GM12892 (cell line): Measurements from ENCODE around the gene LRFN2. TPM values are rescaled to one million over a fixed set of nuclear protein-coding genes. Genes with fewer than 3 reads are reported as not detected.

ENCODE experiments used
- DNase-seq: peaks from one replicate; pipeline ENCODE4 v3.0.0; 2011; ENCODE audit not compliant: insufficient read length
- FAIRE-seq: peaks from 2 replicates; lab custom pipeline; 2011; peaks lifted over from hg19 to GRCh38; lab: Jason Lieb, UNC
- POLR2A ChIP-seq: IDR thresholded peaks from 2 replicates; pipeline ENCODE4 v1.6.1; 2011; ENCODE audit warnings: low read depth, low read length, control low read depth
- POLR2AphosphoS5 ChIP-seq: IDR thresholded peaks from 2 replicates; pipeline ENCODE4 v1.6.1; 2011; ENCODE audit warnings: low read depth, low read length, control low read depth
- TAF1 ChIP-seq: IDR thresholded peaks from 2 replicates; pipeline ENCODE4 v1.6.1; 2011; ENCODE audit warnings: low read depth, mild to moderate bottlenecking, control low read depth, low read length, borderline replicate concordance
- polyA plus RNA-seq: library from polyadenylated mRNA; unstranded; fragments of >200 nt; gene quantifications from one replicate; pipeline ENCODE4 v1.2.1, GENCODE V29; 2012; ENCODE audit warnings: missing spikeins, inconsistent platforms; ENCODE audit not compliant: missing spikeins

LRFN2 gene
- not detected for polyA plus RNA-seq

GRCh38 chr6:40587240-40588069, at the start of gene LRFN2:
LRFN2 (minus strand) TSS chr6:40587364.
- FAIRE-seq, result no peak
- TF ChIP-seq POLR2AphosphoS5, result no peak
- no peak for TF ChIP-seq POLR2A
- no peak for TF ChIP-seq TAF1
- peak; percentile 71 for DNase-seq

DNA sequence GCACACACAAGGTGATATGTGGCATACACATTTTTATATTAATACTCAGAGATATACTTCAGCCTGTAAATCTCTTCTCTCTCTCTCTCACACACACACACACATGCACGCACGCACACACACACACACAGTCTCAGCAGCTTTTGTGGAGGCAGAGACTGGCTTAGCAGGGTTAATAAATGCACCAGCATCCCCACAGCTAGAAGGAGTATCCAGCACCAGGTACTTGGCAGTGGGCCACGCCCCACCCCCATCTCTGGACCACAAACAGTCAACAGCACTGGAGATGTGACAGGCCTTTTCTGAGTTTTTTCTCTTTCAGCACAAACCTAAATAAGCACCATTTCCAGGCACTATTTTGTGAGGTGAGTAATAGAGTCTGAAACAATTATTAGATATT, 47.3 kb upstream of the LRFN2 start:
- no peak for DNase-seq
- no peak for FAIRE-seq
- TF ChIP-seq TAF1 (no peak), POLR2A (no peak), POLR2AphosphoS5 (no peak)

DNA sequence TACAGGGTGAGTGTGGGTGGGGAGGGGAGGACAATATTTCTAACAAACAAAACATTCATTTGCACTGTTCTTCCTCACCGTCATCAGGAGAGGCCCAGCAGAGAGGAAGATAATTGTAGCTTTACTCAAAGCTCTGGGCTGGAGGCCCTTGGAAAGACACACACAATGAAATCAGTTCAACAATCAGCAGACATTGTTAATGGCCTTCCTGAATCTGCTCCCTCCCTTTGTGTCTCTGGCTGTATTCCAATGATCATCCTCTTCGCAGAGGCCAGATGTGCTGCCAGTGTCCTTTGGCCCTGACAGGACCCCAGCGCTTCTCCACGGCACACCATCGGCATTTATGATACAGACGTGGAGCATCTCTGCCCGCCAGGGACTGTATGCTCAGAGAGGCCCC, 44.6 kb upstream of the LRFN2 start:
- DNase-seq, result no peak
- no peak for FAIRE-seq
- TF ChIP-seq POLR2AphosphoS5 (no peak), TAF1 (no peak), POLR2A (no peak)

- DNase-seq, result no peak
- TF ChIP-seq POLR2AphosphoS5 (no peak), POLR2A (no peak), TAF1 (no peak)
- FAIRE-seq, result no peak
Measured at GRCh38 chr6:40630488-40630887, 43.3 kb upstream of the LRFN2 start.

DNA sequence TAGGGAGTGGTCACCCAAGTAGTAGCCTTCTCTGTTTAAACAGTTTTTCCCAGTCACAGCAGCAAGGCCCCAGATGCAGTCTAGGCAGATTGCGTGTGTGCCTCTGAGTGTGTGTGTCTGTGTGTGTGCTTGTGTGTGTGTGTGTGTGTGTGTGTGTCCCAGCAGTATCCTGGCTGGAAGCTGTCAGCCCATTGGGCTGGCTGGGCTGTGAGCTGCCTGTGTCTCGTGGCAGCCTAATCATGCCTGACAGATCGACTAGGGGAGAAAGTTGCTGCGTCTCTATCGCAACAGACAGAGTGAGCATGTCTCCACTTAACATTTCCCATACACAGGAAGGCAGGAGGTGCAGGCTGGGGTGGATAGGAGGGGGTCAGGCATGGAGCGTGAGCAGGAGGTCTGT, 42.9 kb upstream of the LRFN2 start:
- DNase-seq, result no peak

GRCh38 chr6:40629463-40629862, 42.3 kb upstream of the LRFN2 start:
- TF ChIP-seq TAF1 (no peak), POLR2A (no peak), POLR2AphosphoS5 (no peak)
- no peak for DNase-seq
- FAIRE-seq, result no peak

More for the DNA sequence above, 42.9 kb upstream of the LRFN2 start:
- no peak for FAIRE-seq
- TF ChIP-seq POLR2A (no peak), TAF1 (no peak), POLR2AphosphoS5 (no peak)

GRCh38 chr6:40627316-40627715, 40.2 kb upstream of the LRFN2 start:
- FAIRE-seq (no peak), DNase-seq (no peak)

GRCh38 chr6:40626886-40627285, 39.7 kb upstream of the LRFN2 start:
- TF ChIP-seq TAF1, result no peak
- no peak for TF ChIP-seq POLR2A
- TF ChIP-seq POLR2AphosphoS5, result no peak
- FAIRE-seq, result no peak
- DNase-seq, result no peak

More at GRCh38 chr6:40627316-40627715, 40.2 kb upstream of the LRFN2 start:
- TF ChIP-seq TAF1, result no peak
- TF ChIP-seq POLR2AphosphoS5, result no peak
- TF ChIP-seq POLR2A, result no peak

DNA sequence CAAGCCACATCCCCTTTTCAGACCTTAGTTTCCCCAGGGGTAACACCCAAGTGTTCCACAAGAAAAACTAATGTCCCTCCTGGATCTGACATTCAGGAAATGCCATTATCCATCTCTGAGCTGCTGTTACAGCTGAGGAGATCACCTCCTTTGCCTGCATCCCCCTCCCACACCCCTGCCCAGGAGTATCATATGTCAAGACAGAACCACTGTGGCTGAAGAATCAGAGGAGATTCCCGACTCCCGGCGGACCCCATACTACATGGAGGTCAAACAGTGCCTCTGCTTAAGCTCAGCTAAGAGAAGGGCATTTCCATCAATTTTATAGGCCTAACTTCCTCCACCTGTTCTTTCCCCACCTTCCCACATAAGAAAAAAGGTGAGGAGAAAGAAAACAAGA, 36.8 kb upstream of the LRFN2 start:
- no peak for TF ChIP-seq POLR2A
- no peak for TF ChIP-seq POLR2AphosphoS5
- no peak for TF ChIP-seq TAF1
- FAIRE-seq, result no peak
- no peak for DNase-seq

DNA sequence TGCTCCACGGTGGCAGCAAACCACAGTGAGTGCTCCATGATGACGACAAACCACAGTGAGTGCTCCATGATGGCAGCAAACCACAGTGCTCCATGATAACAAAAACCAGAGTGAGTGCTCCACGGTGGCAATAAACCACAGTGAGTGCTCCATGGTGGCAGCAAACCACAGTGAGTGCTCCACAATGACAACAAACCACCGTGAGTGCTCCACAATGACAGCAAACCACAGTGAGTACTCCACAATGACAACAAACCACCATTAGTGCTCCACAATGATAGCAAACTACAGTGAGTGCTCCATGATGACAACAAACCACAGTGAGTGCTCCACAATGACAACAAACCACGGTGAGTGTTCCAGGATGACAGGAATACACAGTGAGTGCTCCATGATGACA, 36.0 kb upstream of the LRFN2 start:
- FAIRE-seq (no peak), DNase-seq (no peak)
- TF ChIP-seq POLR2AphosphoS5 (no peak), POLR2A (no peak), TAF1 (no peak)

GRCh38 chr6:40620574-40621240, 33.5 kb upstream of the LRFN2 start:
- no peak for FAIRE-seq
- DNase-seq, result no peak
- TF ChIP-seq POLR2AphosphoS5 (no peak), POLR2A (no peak), TAF1 (no peak)

DNA sequence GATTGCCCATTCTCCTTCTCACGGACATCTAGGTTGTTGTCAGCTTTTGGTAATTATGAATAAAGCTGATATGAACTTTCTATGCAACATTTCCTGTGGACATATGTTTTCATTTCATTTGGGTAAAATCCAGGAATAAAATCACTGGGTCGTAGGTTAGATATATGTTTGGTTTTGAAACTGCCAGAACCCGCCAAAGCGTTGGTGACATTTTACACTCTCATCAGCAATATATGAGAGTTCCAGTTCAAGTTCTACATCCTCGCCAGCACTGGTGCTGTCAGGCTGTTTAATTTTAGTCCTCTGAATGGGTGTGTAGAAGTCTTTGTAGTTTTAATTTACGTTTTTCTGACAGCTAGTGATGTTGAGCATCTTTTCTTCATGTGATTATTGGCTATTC, 27.5 kb upstream of the LRFN2 start:
- TF ChIP-seq TAF1 (no peak), POLR2AphosphoS5 (no peak), POLR2A (no peak)
- DNase-seq (no peak), FAIRE-seq (no peak)
